Measurements from ENCODE around the gene ANKFY1.

GRCh38 chr17:4157618-4158333 is 106.0 kb downstream of the ANKFY1 start:
- no peak for TF ChIP-seq CTCF (IDR thresholded peaks at IDR 0.05)
- no peak for TF ChIP-seq EP300 (IDR thresholded peaks at IDR 0.05)
